Activated gamma-delta T cell treated with Interleukin-2 at 50 U/mL for 16 hours (primary cell): Measurements from ENCODE around the gene BPIFB2.

Experiments used
- DNase-seq: peaks from one replicate; pipeline ENCODE4 v3.0.0-alpha.2; 2020

BPIFB2 gene

DNA sequence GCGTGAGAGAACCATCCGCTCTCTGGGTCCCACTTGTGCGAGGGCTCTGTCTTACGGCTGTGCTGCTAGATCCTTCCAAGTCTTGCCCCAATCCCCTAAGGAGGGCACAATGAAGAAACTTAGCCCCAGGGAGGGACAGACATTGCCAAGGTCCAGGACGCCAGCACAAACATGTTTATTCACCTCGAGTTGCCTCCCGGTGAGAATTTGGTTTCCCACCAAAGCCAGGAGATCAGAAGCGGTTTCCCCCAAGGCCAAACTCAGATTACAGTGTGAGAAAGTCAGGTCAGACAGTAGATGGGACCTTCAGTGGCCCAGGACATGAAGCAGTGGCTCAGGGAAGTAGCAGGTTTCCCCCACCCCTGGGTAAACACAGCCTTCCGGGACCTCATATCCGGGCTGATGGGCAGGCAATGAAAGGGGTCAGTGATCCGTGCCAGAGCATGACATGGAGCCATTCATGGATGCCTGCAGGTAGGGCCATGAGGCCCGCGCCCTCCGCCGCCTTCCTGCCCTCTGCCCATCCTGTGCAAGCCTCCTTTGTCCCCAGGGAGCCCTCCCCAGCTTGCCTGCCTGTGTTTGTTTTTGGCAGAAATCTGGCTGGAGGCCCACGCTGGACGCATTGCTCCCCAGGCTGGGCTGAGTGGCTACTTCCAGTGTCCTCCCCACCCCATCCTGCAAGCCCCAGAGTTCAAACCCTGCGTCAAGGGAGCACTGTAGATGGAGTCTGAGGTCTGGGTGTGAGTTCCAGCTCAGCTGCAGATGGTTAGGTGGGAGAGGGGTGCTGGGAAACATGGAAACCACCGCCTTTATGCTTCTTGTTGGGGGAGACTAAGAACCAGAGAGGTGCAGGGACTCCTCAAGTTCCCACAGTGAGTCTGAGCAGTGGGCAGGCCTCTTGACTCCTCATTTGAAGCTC lies 2.0 kb downstream of the BPIFB2 start:
- DNase-seq = no peak

DNA sequence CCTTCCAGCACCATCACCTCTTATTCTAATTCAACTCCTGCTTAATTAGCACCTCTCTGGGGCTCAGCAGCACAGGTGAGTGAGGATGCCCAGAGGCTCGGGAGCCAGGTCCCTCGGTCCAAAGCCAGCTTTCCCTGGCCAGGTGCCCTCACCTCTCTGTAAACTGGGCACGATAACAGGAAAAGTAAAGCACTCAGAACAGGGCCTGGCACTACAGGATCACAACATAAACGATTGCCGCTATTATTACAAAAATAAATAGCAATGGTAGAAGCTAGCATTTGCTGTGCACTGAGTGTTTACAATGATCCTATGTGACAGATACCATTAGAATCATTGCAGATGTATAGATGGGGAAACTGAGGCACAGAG lies 2.6 kb downstream of the BPIFB2 start:
- DNase-seq = no peak

GRCh38 chr20:33010674-33011449 lies 3.4 kb downstream of the BPIFB2 start:
- no peak for DNase-seq

DNA sequence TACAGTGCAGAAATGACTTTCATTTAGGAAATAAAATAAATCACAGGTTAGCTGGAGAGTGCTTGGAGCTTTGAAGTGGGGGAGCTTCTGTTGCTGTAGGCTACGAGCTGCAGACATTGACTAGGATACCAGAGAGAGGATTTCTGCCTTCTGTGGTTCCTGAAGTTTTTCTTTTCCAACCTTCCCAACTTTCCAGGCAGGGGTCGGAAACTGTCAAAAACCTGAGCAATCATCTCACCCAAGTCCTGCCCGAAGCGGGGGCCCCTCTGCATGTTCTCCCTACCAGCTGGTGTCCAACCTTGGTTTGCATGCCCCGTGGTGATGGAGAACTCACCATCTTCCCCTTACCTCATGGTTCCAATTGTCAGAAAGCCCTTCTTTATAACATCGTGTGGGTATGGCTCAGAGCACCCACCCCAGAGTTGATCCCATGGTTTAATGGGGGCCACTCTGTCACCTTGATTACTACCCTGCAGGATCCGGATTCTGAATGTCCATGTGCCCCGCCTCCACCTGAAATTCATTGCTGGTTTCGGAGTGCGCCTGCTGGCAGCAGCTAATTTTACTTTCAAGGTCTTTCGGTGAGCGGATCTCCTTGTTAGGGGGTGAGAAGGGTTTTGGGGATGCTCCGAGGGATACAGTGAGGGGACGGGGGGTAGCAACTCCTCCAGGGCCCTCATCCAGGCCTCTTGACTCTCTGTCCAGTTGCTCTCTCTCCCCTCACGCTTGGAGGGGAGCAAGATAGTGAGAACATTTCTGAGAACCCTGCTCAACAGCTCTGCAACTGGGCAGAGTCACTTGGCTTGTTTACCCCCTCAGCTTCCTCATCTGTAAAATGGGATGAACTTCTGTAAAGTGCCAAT lies 5.1 kb downstream of the BPIFB2 start:
- no peak for DNase-seq

DNA sequence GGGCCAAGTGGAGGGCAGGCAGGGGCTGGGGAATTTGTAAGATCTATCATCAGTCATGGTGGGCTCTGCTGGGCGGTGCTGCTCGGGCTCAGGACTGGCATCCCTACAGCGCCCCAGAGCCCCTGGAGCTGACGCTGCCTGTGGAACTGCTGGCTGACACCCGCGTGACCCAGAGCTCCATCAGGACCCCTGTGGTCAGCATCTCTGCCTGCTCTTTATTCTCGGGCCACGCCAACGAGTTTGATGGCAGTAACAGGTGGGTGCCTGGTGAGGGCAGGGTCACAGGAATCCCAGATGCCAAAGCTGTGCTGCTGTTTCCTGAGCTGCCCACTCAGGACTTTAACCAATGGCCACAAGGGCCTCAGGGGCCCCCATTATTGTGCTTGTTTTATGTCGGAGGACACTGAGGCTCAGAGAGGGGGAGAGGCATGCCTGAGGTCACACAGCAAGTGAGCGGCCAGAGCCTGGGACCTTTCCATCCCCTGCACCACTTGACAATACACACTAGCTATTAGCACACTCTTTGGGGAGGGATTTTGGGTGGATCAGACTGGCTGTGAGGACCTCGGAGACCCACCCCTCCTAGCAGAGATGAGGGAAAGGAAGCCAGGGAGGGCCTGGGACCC lies 6.3 kb downstream of the BPIFB2 start:
- no peak for DNase-seq

GRCh38 chr20:33014336-33015113 lies 7.0 kb downstream of the BPIFB2 start:
- no peak for DNase-seq

GRCh38 chr20:33015114-33015484 lies 7.6 kb downstream of the BPIFB2 start:
- no peak for DNase-seq

- DNase-seq = no peak
Measured at GRCh38 chr20:33015700-33016580, 8.4 kb downstream of the BPIFB2 start.

DNA sequence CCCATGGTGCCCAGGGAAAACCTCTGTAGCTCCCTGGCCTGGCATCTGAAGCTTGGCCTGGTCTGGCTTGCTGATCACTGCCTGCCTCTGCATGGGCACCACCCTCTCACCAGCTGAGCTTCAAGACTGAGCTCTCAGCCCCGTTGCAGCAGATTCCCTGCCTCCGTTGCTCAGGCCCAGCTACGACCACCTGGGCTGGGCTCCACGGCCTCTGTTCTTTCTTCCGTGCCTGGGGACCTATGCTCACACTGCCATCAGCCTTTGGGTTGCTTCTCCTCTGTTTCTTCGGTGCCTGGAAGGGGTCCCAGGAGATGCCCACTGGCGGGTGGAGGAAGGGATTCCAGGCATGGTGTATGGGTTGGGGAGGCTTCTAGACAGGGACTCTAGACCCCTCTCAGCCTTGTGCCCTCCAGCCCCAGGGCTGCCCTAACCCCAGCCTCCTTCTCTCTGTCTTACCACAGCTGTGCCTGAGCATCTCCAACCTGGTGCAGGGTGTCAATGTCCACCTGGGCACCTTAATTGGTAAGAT lies 9.1 kb downstream of the BPIFB2 start:
- no peak for DNase-seq

DNA sequence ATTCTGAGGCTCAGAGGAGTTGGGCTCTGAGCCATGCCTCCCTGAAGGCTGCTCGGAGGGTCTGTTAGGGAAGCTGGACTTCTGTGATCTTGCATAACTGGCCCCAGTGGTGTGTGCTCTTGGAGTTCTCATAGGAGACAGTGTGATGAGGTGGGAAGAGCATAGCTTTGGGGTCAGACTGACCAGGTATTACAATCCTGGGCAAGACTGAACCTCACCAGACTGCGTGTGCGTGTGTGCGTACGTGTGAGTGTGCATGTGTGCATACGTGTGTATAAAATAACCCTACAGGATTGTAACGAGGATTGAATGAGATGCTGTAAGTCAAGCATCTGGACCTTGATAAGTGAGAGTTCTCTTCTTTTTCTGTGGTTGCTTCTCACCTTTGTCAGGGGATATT lies 10.0 kb downstream of the BPIFB2 start:
- no peak for DNase-seq

- DNase-seq = no peak
Measured at GRCh38 chr20:33018169-33018931, 10.8 kb downstream of the BPIFB2 start.

DNA sequence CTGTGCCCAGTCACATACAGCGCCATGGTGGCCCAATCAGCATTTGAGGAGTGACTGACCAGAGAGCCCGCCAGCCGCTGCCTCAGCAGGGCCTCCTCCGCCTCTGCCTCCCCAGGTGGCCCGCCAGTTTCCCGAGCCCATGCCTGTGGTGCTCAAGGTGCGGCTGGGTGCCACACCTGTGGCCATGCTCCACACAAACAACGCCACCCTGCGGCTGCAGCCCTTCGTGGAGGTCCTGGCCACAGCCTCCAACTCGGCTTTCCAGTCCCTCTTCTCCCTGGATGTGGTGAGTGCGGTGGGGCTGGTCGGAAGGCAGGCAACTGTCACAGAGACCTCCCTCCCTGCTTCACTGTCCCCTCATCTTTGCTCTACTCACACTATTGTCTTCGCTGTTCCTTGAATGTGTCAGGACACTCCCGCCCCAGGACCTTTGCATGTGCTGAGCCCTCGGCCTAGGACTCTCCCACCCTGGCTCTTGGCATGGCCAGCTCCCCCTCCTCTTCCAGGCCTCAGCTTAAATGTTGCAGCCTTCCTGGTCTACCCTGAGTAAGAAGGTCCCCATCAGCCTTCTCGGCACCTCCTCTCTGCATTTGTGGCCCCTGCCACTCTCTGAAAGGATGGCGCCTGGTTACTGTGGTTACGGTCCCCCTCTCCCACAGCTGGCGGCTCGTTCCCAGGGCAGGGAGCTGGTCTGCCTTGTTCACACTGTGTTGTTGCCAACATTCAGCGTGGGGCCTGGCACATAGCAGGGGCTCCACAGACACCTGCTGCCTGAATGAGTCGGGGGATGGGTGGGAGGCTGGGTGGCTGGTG lies 12.2 kb downstream of the BPIFB2 start:
- DNase-seq = no peak

GRCh38 chr20:33020278-33021161 lies 13.0 kb downstream of the BPIFB2 start:
- no peak for DNase-seq

DNA sequence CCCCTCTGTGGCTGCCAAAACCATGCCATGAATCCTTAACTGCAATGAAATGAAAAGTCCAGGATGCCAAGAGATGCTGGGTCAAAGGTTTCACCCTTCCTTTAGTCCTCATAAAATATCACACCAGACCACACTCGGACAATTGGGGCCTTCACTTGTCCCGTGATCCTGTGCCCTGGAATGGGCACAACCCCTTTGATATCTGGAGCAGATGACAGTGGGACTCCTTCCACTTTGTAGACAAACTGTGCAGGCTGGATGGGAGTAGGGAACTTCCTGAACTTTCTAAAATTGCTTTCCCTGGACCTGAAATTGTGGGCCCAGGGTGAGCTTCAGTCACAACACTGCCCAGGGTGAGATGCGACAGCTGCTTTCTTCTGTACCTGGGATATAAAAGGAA lies 14.4 kb downstream of the BPIFB2 start:
- no peak for DNase-seq

- no peak for DNase-seq
Measured at GRCh38 chr20:33022289-33022688, 14.8 kb downstream of the BPIFB2 start.

DNA sequence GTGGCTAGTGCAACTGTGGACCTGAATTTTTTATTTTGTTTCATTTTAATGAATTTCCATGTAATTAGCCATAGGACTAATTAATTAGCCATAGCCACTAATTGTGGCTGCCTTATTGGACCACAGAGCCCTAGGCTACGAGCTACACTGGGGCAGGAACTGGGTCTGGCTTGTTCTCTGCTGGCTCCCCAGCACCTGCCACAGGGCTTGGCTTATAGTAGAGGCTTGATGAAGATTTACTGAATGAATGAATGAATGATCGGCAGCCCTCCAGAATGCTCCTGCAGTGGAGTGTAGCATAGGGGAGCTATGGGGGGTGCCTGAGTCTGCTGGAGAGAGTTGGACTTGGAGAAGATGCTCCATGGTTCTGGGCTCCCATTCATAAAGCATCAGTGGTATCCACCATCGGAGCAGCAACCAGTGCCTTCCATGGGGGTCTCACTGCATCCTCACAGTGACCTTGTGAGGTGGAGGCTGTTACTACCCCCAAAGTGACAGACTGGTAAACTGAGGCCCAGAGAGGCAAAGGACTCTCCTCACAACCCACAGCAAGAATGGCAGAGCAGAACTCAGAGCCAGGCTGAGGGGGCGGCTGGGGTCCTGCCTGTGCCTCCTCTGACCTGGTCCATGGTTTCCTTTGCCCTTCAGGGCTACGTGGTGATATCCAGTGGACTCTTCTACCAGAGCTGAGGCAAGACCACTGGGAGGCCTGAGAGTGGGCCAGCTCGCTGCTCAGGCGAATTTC lies 15.4 kb downstream of the BPIFB2 start:
- no peak for DNase-seq
